ENCODE results near the gene FRMD5.

- no peak for TF ChIP-seq CTCF (IDR thresholded peaks at IDR 0.05; ENCODE audit: poor library complexity)
- TF ChIP-seq EZH2 (IDR thresholded peaks at IDR 0.05; ENCODE audit: borderline replicate concordance), result no peak
These were observed 317.7 kb downstream of the FRMD5 start for GRCh38 chr15:43877371-43877770.
